Activated CD4-positive, alpha-beta T cell treated with anti-CD3 and anti-CD28 coated beads for 4 hours (primary cell): ENCODE data around the gene SLC35E1.
"Not testable (repeated sequence)": the region's sequence is repeated elsewhere in the genome, so short reads cannot be mapped to it uniquely, and the experiment has no call there.

ENCODE experiments used
- DNase-seq, 2 donors: peaks; one replicate each; pipeline ENCODE4 v3.0.0-alpha.2; 2020

SLC35E1 gene

GRCh38 chr19:16579381-16579780 lies 7.2 kb upstream of the SLC35E1 start:
- no peak for DNase-seq

- DNase-seq: no peak
These were observed 5.3 kb upstream of the SLC35E1 start for GRCh38 chr19:16577531-16577985.

GRCh38 chr19:16576690-16577530 lies 4.7 kb upstream of the SLC35E1 start:
- no peak for DNase-seq

- no peak for DNase-seq
These were observed 3.9 kb upstream of the SLC35E1 start for GRCh38 chr19:16575861-16576689.

GRCh38 chr19:16575282-16575681 lies 3.1 kb upstream of the SLC35E1 start:
- DNase-seq: no peak

- DNase-seq: no peak
These were observed 1.7 kb upstream of the SLC35E1 start for GRCh38 chr19:16573925-16574324.

- no peak for DNase-seq
These were observed 1.1 kb upstream of the SLC35E1 start for GRCh38 chr19:16573296-16573695.

- DNase-seq: peak in 1 of 2 donors; percentile 29
These were observed 338 bp downstream of the SLC35E1 start for GRCh38 chr19:16571822-16572331.

GRCh38 chr19:16571283-16571682 lies 932 bp downstream of the SLC35E1 start:
- no peak for DNase-seq

- no peak for DNase-seq
These were observed 2.5 kb downstream of the SLC35E1 start for GRCh38 chr19:16569609-16570320.

GRCh38 chr19:16566702-16567101 lies 5.5 kb downstream of the SLC35E1 start:
- DNase-seq: no peak

GRCh38 chr19:16566161-16566560 lies 6.1 kb downstream of the SLC35E1 start:
- DNase-seq: peak; percentile 68 to 69

GRCh38 chr19:16564842-16565241 lies 7.4 kb downstream of the SLC35E1 start:
- no peak for DNase-seq

- no peak for DNase-seq
These were observed 9.6 kb downstream of the SLC35E1 start for GRCh38 chr19:16562608-16563025.

- DNase-seq: no peak
These were observed 10.8 kb downstream of the SLC35E1 start for GRCh38 chr19:16561382-16561781.

GRCh38 chr19:16559780-16560276 lies 12.4 kb downstream of the SLC35E1 start:
- no peak for DNase-seq

GRCh38 chr19:16554776-16555175 lies 17.4 kb downstream of the SLC35E1 start:
- no peak for DNase-seq

- DNase-seq: not testable (repeated sequence)
These were observed 20.3 kb downstream of the SLC35E1 start for GRCh38 chr19:16551902-16552301.

GRCh38 chr19:16548956-16549355 lies 23.3 kb downstream of the SLC35E1 start:
- no peak for DNase-seq

- DNase-seq: no peak
These were observed 27.6 kb downstream of the SLC35E1 start for GRCh38 chr19:16544473-16545231.

GRCh38 chr19:16543734-16544133 lies 28.5 kb downstream of the SLC35E1 start:
- not testable (repeated sequence) for DNase-seq

GRCh38 chr19:16542910-16543472 lies 29.2 kb downstream of the SLC35E1 start:
- DNase-seq: no peak
